Activated CD8-positive, alpha-beta memory T cell treated with anti-CD3 and anti-CD28 coated beads, Interleukin-2, amount 10 ng/mL, durations not matched to agents 7 days and 5 days (primary cell): Measurements from ENCODE around the gene MZT2B. TPM values are rescaled to one million over a fixed set of nuclear protein-coding genes. Genes with fewer than 3 reads are reported as not detected.
A peak's percentile ranks its signal among the peaks of the same experiment; 100 is the strongest.
"Not testable (repeated sequence)": the region's sequence is repeated elsewhere in the genome, so short reads cannot be mapped to it uniquely, and the experiment has no call there.

Experiments
- ATAC-seq: fragments of 150-1000 bp; cut with Tn5 transposase; one replicate; pipeline ENCODE4 v1.10.0; 2021; ENCODE audit warnings: moderate library complexity
- CTCF ChIA-PET: fragments of 350-600 bp; sonication (Branson Sonifier 250); formaldehyde crosslinking; loops from one replicate; lab custom pipeline; 2021; ENCODE audit warnings: antibody characterized with exemption; lab: Charles Lee
- DNase-seq: peaks from one replicate; pipeline ENCODE4 v3.0.0-alpha.2; 2020
- H3K27ac Mint-ChIP-seq: one replicate; pipeline ENCODE4 v1.8.0; 2021; ENCODE audit warnings: mild to moderate bottlenecking, mixed read lengths
- H3K27me3 Mint-ChIP-seq: one replicate; pipeline ENCODE4 v1.8.0; 2021; ENCODE audit warnings: mixed read lengths
- H3K36me3 Mint-ChIP-seq: one replicate; pipeline ENCODE4 v1.8.0; 2021; ENCODE audit warnings: mild to moderate bottlenecking, mixed read lengths
- H3K4me1 Mint-ChIP-seq: one replicate; pipeline ENCODE4 v1.8.0; 2021; ENCODE audit warnings: mixed read lengths
- H3K4me3 Mint-ChIP-seq: one replicate; pipeline ENCODE4 v1.8.0; 2021; ENCODE audit warnings: mild to moderate bottlenecking, moderate library complexity, mixed read lengths
- H3K9me3 Mint-ChIP-seq: one replicate; pipeline ENCODE4 v1.8.0; 2022; ENCODE audit warnings: low read depth, mixed read lengths
- total RNA-seq, 2 experiments: library from RNA; stranded (reverse); gene quantifications; one replicate each; pipeline ENCODE4 v1.2.3, GENCODE V29; 2021

MZT2B gene
- total RNA-seq, 2 experiments from 2014 or later, result 399 to 472 TPM

DNA sequence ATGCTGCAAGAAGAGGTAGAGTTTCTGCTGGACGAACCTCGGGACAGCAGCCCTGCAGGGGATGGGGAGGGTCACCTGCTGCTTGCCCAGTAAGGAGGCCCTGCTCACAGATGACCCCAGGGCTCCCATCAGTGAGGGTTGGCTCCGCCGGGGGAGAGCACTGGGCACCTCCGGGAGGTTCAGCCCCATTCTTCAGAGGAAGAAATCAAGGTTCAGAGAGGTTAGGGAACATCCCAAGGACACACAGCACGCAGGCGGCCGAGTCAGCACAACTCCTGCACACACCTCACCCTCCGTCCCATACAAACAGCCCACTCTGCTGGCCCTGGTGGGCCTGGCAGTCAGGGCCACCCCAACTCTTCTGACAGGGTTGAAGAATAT, 25.4 kb upstream of the MZT2B start:
- H3K9me3 Mint-ChIP-seq, result no peaks in the 10 kb centered on the region
- peak overlapping the region; percentile 62 for H3K27ac Mint-ChIP-seq
- CTCF ChIA-PET, result interaction anchor here (1.2 to 1.4 kb wide), 2 partner anchors 174 to 176 kb away, joined by 5 to 8 read pairs; no protein-coding TSS in a partner anchor
- no peaks in the 10 kb centered on the region for H3K27me3 Mint-ChIP-seq
- peaks cover 27% of the 10 kb centered on the region for H3K4me1 Mint-ChIP-seq
- no peak for ATAC-seq
- no peak overlapping the region for H3K4me3 Mint-ChIP-seq
- peaks cover 11% of the 10 kb centered on the region for H3K36me3 Mint-ChIP-seq
- DNase-seq, result no peak

DNA sequence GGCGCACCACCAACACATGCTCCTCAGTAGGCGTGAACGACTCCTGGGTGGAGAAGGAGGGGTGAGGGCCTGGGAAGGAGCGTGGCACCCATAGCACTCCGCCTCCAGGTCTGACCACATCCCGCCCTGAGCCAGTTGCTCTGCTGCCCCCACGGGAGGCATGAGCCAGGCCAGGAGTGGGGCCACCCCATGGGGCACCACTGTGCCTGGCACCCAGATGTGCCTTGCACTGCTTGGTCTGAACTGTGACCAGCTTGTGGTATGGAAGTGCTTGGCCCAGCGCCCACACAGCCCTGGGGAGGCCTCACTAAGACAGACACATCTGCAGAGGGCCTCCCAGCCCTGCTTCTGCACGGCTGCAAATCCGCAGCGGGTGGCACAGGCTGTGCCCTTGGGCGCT, 24.7 kb upstream of the MZT2B start:
- H3K36me3 Mint-ChIP-seq, result peaks cover 11% of the 10 kb centered on the region
- H3K9me3 Mint-ChIP-seq, CTCF ChIA-PET, H3K4me3 Mint-ChIP-seq, DNase-seq, H3K27me3 Mint-ChIP-seq: not testable (repeated sequence)
- H3K4me1 Mint-ChIP-seq, result peaks cover 27% of the 10 kb centered on the region
- peak; percentile 11 for ATAC-seq
- peak overlapping the region; percentile 81 for H3K27ac Mint-ChIP-seq

DNA sequence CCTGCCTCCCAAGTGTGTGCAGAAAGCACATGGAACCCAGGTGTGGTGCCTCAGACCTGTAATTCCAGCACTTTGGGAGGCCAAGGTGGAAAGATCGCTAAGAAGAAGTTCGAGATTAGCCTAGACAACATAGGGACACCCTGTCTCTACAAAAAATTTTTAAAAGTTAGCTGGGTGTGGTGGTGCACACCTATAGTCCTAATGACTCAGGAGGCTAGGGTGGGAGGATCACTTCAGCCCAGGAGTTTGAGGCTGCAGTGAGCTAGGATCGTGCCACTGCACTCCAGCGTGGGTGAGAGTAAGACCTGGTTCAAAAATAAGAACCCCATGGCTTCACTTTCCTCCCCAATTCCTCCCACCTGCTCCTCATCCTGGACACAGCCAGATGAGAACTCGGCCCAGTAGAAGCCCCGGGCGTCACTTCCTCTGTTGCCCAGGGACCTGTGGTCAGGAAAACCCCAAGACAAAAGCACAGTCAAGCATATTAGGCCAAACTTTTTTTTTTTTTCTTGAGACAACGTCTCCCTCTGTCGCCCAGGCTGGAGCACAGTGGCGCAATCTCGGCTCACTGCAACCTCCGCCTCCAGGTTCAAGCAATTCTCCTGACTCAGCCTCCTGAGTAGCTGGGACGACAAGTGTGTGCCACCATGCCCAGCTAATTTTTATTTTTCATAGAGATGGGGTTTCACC, 24.1 kb upstream of the MZT2B start:
- ATAC-seq, result peak; percentile 56

DNA sequence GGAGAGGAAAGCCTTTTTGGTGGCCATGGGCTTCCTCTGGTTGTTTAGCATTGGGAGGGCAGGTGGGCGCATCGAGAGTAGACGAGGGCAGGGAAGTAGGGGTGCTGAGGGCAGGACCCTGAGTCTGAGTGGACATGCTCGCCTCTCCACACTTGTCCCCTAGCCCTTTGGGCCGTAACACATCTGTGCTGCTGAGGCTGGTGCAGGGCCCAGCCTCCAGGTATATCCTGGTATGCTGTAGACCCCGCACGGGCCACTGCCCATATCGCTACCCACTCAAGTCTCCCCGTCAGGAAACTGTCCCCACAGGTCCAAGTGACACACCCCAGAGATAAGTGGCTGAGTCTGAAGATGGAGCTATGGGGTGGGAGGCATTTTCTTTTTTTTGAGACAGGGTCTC, 23.4 kb upstream of the MZT2B start:
- no peaks in the 10 kb centered on the region for H3K27me3 Mint-ChIP-seq
- no peak overlapping the region for H3K4me3 Mint-ChIP-seq
- ATAC-seq (no peak), DNase-seq (no peak)
- H3K36me3 Mint-ChIP-seq, result peaks cover 8% of the 10 kb centered on the region
- CTCF ChIA-PET, result no interaction called here
- peak overlapping the region; percentile 81 for H3K27ac Mint-ChIP-seq
- H3K9me3 Mint-ChIP-seq, result no peaks in the 10 kb centered on the region
- H3K4me1 Mint-ChIP-seq, result peaks cover 27% of the 10 kb centered on the region

More for the DNA sequence above, 24.1 kb upstream of the MZT2B start:
- H3K27ac Mint-ChIP-seq, result peak overlapping the region; percentile 81
- CTCF ChIA-PET, H3K27me3 Mint-ChIP-seq, H3K9me3 Mint-ChIP-seq, H3K4me3 Mint-ChIP-seq: not testable (repeated sequence)
- peaks cover 10% of the 10 kb centered on the region for H3K36me3 Mint-ChIP-seq
- peak; percentile 62 for DNase-seq
- H3K4me1 Mint-ChIP-seq, result peaks cover 27% of the 10 kb centered on the region

DNA sequence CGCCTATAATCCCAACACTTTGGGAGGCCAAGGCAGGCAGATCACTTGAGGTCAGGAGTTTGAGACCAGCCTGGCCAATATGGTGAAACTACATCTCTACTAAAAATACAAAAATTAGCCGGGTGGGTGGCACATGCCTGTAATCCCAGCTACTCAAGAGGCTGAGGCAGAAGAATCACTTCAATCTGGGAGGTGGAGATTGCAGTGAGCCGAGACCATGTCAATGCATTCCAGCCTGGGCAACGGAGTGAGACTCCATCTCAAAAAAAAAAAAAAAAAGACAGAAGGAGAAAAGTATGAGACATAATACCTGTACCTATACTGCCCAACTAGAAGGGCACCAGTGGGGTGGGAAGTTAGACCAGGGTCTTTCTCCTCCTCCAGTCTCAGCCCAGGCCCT, 22.7 kb upstream of the MZT2B start:
- H3K36me3 Mint-ChIP-seq, CTCF ChIA-PET, H3K27ac Mint-ChIP-seq, DNase-seq, H3K9me3 Mint-ChIP-seq, H3K27me3 Mint-ChIP-seq, H3K4me3 Mint-ChIP-seq, ATAC-seq: not testable (repeated sequence)
- H3K4me1 Mint-ChIP-seq, result peaks cover 27% of the 10 kb centered on the region

DNA sequence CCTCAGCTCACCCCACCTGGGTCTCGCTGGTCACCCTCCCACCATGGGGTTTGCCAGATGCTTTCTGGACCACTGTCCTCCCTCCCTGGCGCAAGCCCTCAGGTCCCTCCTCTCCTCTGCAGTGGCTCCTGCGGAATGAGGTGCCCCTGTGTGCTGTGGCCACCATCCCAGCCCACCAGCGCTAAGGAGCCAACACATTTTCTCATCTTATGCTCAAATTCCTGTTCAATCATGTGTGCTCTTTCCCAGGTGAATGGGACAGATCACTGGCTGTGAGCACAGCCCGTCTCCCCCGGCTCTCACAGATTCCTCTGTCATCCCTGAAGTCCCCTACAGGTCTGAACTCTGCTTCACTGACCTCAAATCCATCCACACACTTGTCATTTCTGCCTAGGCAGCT, 21.9 kb upstream of the MZT2B start:
- Mint-ChIP-seq H3K9me3 (no peaks in the 10 kb centered on the region), H3K27ac (no peak overlapping the region), H3K4me1 (peaks cover 27% of the 10 kb centered on the region), H3K27me3 (no peaks in the 10 kb centered on the region), H3K4me3 (no peak overlapping the region), H3K36me3 (peaks cover 12% of the 10 kb centered on the region)
- CTCF ChIA-PET, result no interaction called here
- DNase-seq (no peak), ATAC-seq (no peak)

DNA sequence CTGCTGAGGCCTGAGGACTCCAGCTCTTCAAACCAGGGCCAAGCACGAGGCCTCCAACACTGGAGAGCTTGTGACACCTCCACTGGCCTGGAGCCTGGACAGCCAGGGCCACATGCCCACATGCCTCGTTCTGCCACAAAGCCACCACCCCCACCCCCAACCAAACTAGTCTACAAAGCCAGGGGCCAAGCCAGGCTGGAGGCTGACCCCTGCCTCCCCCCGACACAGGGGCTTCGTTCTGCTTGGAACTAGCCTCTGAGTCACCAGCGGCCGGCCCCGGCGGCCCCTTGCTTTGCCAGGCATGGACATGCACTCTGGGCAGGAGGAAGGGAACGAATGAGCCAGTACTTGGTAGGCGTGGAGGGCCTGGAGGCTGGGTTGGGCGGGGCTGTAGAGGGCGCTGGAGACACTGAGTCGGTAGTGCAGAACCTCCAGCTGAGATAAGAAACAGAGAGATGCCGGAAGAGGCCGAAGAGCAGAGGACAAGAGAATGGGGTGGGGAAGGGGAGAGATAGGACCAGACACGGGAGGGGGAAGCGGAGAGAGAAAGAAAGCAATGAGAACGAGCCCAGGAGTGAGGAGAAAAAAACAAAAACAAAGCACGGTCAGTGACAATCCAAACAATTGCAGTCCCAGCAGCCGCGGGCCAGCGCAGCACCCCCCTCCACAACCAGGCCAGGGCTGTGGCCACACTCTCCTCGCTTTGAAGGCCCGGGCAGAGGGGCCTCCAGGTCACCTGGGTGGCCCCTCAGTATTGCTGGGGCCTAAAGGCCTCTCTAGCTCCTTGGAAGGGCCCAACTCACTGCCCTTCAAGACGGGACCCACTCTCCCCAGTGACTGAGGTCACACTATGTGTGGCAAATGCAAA, 21.0 kb upstream of the MZT2B start:
- DNase-seq, H3K9me3 Mint-ChIP-seq, H3K4me3 Mint-ChIP-seq, ATAC-seq, CTCF ChIA-PET, H3K27me3 Mint-ChIP-seq, H3K27ac Mint-ChIP-seq: not testable (repeated sequence)
- Mint-ChIP-seq H3K4me1 (peaks cover 31% of the 10 kb centered on the region), H3K36me3 (peaks cover 18% of the 10 kb centered on the region)

DNA sequence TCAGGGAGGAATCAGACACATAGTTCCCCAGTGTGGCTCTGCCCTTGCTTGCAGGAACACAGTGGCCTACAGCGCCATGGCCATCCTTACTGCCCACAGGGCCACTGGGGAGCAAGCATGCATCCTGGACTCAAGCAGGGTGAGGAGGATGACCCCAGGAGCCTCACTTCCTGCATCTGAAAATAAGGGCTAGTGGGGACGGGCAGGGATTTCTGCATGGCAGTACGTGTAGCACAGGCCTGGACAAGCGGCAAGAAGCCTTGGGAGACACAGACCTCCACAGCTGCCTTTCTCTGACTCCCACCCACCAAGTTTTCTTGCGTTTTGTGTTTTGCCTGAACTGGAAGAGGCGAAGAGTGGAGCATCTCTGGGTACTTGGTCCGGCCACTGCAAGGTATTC, 19.6 kb upstream of the MZT2B start:
- CTCF ChIA-PET, H3K27ac Mint-ChIP-seq, H3K4me3 Mint-ChIP-seq, ATAC-seq, H3K27me3 Mint-ChIP-seq, H3K9me3 Mint-ChIP-seq, DNase-seq: not testable (repeated sequence)
- peaks cover 26% of the 10 kb centered on the region for H3K36me3 Mint-ChIP-seq
- H3K4me1 Mint-ChIP-seq, result peaks cover 29% of the 10 kb centered on the region

DNA sequence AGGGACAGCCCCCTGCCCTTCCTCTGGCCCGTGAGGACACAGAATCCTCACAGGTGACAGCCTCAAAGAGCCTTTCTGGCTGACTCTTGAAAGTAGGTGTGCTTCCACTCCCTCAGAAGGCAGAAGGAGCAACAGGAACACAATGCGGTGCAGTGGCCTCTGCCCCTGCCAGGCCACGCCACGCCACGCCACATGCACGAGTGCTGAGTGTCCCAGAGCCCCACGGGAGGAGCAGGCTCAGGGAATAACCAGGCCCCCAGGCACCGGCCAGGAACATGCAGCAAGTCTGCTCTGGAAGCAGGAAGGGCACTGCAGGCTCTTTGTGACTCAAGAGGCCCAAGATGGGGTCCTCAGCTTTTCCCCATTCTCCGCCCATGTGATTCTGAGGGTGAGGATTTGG, 19.1 kb upstream of the MZT2B start:
- Mint-ChIP-seq H3K4me1 (peaks cover 29% of the 10 kb centered on the region), H3K4me3 (no peak overlapping the region), H3K36me3 (peaks cover 30% of the 10 kb centered on the region), H3K9me3 (no peaks in the 10 kb centered on the region), H3K27ac (no peak overlapping the region), H3K27me3 (no peaks in the 10 kb centered on the region)
- CTCF ChIA-PET, result no interaction called here
- ATAC-seq (no peak), DNase-seq (no peak)

DNA sequence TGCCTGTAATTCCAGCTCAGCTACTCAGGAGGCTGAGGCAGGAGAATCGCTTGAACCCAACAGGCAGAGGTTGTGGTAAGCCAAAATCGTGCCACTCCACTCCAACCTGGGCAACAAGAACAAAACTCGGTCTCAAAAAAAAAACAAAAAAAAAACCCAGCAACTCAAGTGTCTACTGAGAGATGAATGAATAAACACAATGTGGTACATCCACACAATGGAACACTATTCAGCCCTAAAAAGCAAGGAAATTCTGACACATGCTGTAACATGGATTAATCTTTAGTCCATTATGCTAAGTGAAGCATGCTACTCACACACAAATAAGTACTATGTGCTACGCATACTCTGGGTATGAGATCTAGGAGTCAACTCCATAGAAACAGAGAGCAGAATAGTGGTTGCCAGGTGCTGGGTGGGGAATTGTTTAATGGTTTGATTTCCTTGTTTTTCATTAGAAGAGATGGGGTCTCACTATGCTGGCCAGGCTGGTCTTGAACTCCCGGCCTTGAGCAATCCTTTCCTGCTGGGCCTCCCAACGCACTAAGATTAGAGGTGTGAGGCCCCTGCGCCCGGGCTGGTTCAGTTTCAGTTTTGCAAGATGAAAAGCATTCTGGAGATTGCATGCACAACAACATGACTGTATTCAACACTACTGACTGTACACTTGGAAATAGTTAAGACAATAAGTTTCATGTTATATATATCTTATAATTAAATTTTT, 16.6 kb upstream of the MZT2B start:
- no peaks in the 10 kb centered on the region for H3K27me3 Mint-ChIP-seq
- DNase-seq, result no peak
- H3K36me3 Mint-ChIP-seq, result peaks cover 37% of the 10 kb centered on the region
- no peak overlapping the region for H3K27ac Mint-ChIP-seq
- H3K9me3 Mint-ChIP-seq, result no peaks in the 10 kb centered on the region
- H3K4me1 Mint-ChIP-seq, result peaks cover 32% of the 10 kb centered on the region
- no peak for ATAC-seq
- H3K4me3 Mint-ChIP-seq, result no peak overlapping the region
- CTCF ChIA-PET, result no interaction called here

DNA sequence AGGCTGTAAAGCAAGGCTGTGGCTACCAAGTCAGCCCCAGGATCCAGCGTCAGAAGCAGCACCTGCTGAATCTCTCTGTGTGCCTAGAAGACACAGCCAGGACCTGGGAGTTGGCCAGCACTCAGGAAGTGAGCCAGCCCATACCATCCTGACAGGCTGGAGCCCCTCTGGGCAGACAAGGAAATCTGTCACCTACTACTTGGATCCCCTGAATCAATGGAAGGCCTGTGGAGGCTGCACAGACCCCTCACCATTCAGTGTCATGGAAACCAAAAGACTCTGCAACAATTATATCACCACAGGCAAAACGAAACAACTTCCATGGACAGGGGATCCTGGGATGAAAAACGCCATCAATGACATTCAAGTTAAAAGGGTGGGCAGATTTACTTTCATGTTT, 15.5 kb upstream of the MZT2B start:
- CTCF ChIA-PET, H3K27ac Mint-ChIP-seq, ATAC-seq, H3K4me3 Mint-ChIP-seq, H3K27me3 Mint-ChIP-seq, DNase-seq, H3K9me3 Mint-ChIP-seq: not testable (repeated sequence)
- peaks cover 36% of the 10 kb centered on the region for H3K36me3 Mint-ChIP-seq
- H3K4me1 Mint-ChIP-seq, result peaks cover 36% of the 10 kb centered on the region

DNA sequence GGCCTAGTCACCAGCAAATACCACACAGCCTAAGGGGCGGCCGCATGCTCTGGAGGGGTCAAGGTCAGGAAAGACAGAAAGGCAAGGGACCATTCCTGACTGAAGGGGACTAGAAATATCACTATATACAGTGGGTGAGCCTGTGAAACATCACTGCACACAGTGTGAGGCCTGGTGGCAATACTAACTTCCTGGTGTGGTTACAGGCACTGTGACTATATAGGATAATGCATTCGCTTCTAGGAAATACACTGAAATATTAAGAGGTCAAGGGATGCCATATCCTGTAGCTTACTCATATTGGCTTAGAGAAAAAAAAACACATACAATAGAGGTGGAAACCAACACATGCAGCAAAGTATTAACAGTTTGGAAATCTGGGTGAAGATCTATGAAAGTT, 12.9 kb upstream of the MZT2B start:
- H3K27me3 Mint-ChIP-seq, H3K9me3 Mint-ChIP-seq, DNase-seq: not testable (repeated sequence)
- Mint-ChIP-seq H3K4me1 (peaks cover 36% of the 10 kb centered on the region), H3K4me3 (peak overlapping the region; percentile 30), H3K36me3 (peaks cover 47% of the 10 kb centered on the region), H3K27ac (peak overlapping the region; percentile 72)
- ATAC-seq, result peak; percentile 95
- CTCF ChIA-PET, result interaction anchor here (1.1 kb wide), 1 partner anchor 12 kb away, joined by 3 read pairs; the partner anchor contains the start of gene SMPD4

DNA sequence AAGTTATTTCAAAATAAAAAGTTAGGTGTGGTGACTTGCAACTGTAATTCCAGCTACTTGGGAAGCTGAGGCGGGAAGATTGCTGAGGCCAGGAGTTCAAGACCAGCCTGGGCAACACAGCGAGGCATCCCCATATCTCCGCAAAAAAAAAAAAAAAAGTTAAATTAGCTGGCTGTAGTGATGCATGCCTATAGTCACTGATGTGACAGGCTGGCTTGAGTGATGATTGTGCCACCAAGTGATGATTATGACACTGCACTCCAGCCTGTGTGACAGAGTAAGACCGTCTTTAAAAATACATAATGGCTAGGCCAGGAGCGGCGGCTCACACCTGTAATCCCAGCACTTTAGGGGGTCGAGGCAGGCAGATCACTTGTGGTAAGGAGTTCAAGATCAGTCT, 12.2 kb upstream of the MZT2B start:
- no peak for DNase-seq
- peaks cover 42% of the 10 kb centered on the region for H3K36me3 Mint-ChIP-seq
- peaks cover 41% of the 10 kb centered on the region for H3K4me1 Mint-ChIP-seq
- ATAC-seq, result no peak
- CTCF ChIA-PET, result interaction anchor here (0.8 to 1.6 kb wide), 4 partner anchors 11 to 163 kb away, joined by 3 to 7 read pairs (median 4); partner anchors contain the start of gene SMPD4
- no peaks in the 10 kb centered on the region for H3K9me3 Mint-ChIP-seq
- H3K4me3 Mint-ChIP-seq, result no peak overlapping the region
- H3K27me3 Mint-ChIP-seq, result no peaks in the 10 kb centered on the region
- peak overlapping the region; percentile 72 for H3K27ac Mint-ChIP-seq
